WTC11 (cell line): ENCODE data around the gene PCBP3. TPM values are rescaled to one million over a fixed set of nuclear protein-coding genes. Genes with fewer than 3 reads are reported as not detected.

Source experiments
- ATAC-seq: fragments of 200-7000 bp; cut with Tn5 transposase; 2 replicates; pipeline ENCODE4 v1.10.0; 2021; ENCODE audit warnings: mild to moderate bottlenecking, moderate library complexity
- CTCF ChIA-PET: fragments of 300-600 bp; sonication (Branson Sonifier 250); formaldehyde crosslinking; loops from one replicate; lab custom pipeline; 2021; ENCODE audit warnings: antibody characterized with exemption; lab: Charles Lee
- POLR2A ChIA-PET: fragments of 350-600 bp; sonication (Branson Sonifier 250); formaldehyde crosslinking; loops from one replicate; lab custom pipeline; 2021; ENCODE audit warnings: antibody characterized with exemption; lab: Charles Lee
- DNase-seq: peaks from one replicate; pipeline ENCODE4 v3.0.0; 2021; ENCODE audit warnings: low spot score
- H3K27ac Mint-ChIP-seq: 2 replicates; pipeline ENCODE4 v1.8.0; 2021; ENCODE audit warnings: mixed read lengths
- H3K27me3 Mint-ChIP-seq: 2 replicates; pipeline ENCODE4 v1.8.0; 2021; ENCODE audit warnings: low read depth, mild to moderate bottlenecking, moderate library complexity, mixed read lengths
- H3K36me3 Mint-ChIP-seq: 2 replicates; pipeline ENCODE4 v1.8.0; 2021; ENCODE audit warnings: mixed read lengths
- H3K4me1 Mint-ChIP-seq: 2 replicates; pipeline ENCODE4 v1.8.0; 2022; ENCODE audit warnings: mixed read lengths
- H3K4me3 Mint-ChIP-seq: 2 replicates; pipeline ENCODE4 v1.8.0; 2021; ENCODE audit warnings: mild to moderate bottlenecking, moderate library complexity, mixed read lengths
- H3K9me3 Mint-ChIP-seq: 2 replicates; pipeline ENCODE4 v1.8.0; 2021; ENCODE audit warnings: mixed read lengths
- ERG ChIP-seq: fragments of 250-450 bp; sonication (Bioruptor Pico); IDR thresholded peaks from 2 replicates; pipeline ENCODE4 v1.8.0; 2021; ENCODE audit warnings: mild to moderate bottlenecking
- ESRRA ChIP-seq: sonication (generic); formaldehyde crosslinking; IDR thresholded peaks from 2 replicates; pipeline ENCODE4 v1.8.1; 2022; ENCODE audit warnings: mild to moderate bottlenecking, missing genetic modification reagents, borderline replicate concordance
- HMGA2 ChIP-seq: fragments of 250-450 bp; sonication (Bioruptor Pico); IDR thresholded peaks from 2 replicates; pipeline ENCODE4 v1.4.0; 2021; ENCODE audit warnings: mild to moderate bottlenecking, moderate library complexity
- HMGXB4 ChIP-seq: sonication (generic); formaldehyde crosslinking; IDR thresholded peaks from 2 replicates; pipeline ENCODE4 v1.8.1; 2023; ENCODE audit warnings: mild to moderate bottlenecking, moderate library complexity, missing genetic modification reagents
- IRF1 ChIP-seq: sonication (generic); formaldehyde crosslinking; IDR thresholded peaks from 2 replicates; pipeline ENCODE4 v1.8.0; 2023; ENCODE audit warnings: missing genetic modification reagents
- JUN ChIP-seq: sonication (generic); formaldehyde crosslinking; IDR thresholded peaks from 2 replicates; pipeline ENCODE4 v1.8.0; 2023; ENCODE audit warnings: mild to moderate bottlenecking, missing genetic modification reagents
- MLX ChIP-seq: sonication (generic); formaldehyde crosslinking; IDR thresholded peaks from 2 replicates; pipeline ENCODE4 v1.8.1; 2023; ENCODE audit warnings: mild to moderate bottlenecking, missing genetic modification reagents, moderate library complexity
- MXD4 ChIP-seq: fragments of 250-450 bp; sonication (Bioruptor Pico); IDR thresholded peaks from 2 replicates; pipeline ENCODE4 v1.8.0; 2021; ENCODE audit warnings: mild to moderate bottlenecking, moderate library complexity, borderline replicate concordance
- NR1H2 ChIP-seq: sonication (generic); formaldehyde crosslinking; IDR thresholded peaks from 2 replicates; pipeline ENCODE4 v1.9.0; 2021; ENCODE audit warnings: mild to moderate bottlenecking, moderate library complexity, missing genetic modification reagents
- NR2C2 ChIP-seq: sonication (generic); formaldehyde crosslinking; IDR thresholded peaks from 2 replicates; pipeline ENCODE4 v1.8.0; 2022; ENCODE audit warnings: mild to moderate bottlenecking, missing genetic modification reagents
- OVOL2 ChIP-seq: fragments of 250-450 bp; sonication (Bioruptor Pico); IDR thresholded peaks from 2 replicates; pipeline ENCODE4 v1.9.0; 2021; ENCODE audit warnings: mild to moderate bottlenecking, borderline replicate concordance
- PREB ChIP-seq: sonication (generic); formaldehyde crosslinking; IDR thresholded peaks from 2 replicates; pipeline ENCODE4 v1.8.1; 2022; ENCODE audit warnings: mild to moderate bottlenecking, missing genetic modification reagents, moderate library complexity, borderline replicate concordance
- TEAD1 ChIP-seq: sonication (generic); formaldehyde crosslinking; IDR thresholded peaks from 2 replicates; pipeline ENCODE4 v1.8.0; 2022; ENCODE audit warnings: mild to moderate bottlenecking, missing genetic modification reagents
- ZNF416 ChIP-seq: fragments of 250-450 bp; sonication (Bioruptor Pico); IDR thresholded peaks from 2 replicates; pipeline ENCODE4 v1.9.0; 2021; ENCODE audit warnings: mild to moderate bottlenecking, inconsistent platforms
- ZNF425 ChIP-seq: fragments of 250-450 bp; sonication (Bioruptor Pico); conservative IDR thresholded peaks from 2 replicates; pipeline ENCODE4 v1.9.0; 2021; ENCODE audit warnings: mild to moderate bottlenecking
- ZNF512 ChIP-seq: sonication (generic); formaldehyde crosslinking; IDR thresholded peaks from 2 replicates; pipeline ENCODE4 v1.8.1; 2022; ENCODE audit warnings: missing genetic modification reagents, borderline replicate concordance
- ZNF532 ChIP-seq: fragments of 250-450 bp; sonication (Bioruptor Pico); IDR thresholded peaks from 2 replicates; pipeline ENCODE4 v1.9.0; 2021; ENCODE audit warnings: mild to moderate bottlenecking, borderline replicate concordance
- total RNA-seq: library from RNA; stranded (reverse); gene quantifications from 3 replicates; pipeline ENCODE4 v1.2.3, GENCODE V29; 2021

PCBP3 gene
- total RNA-seq, 1 experiment from 2014 or later: 8.5 TPM

- TF ChIP-seq MLX (CRISPR knock-in tag) (no peak), JUN (CRISPR knock-in tag) (no peak), ZNF416 (CRISPR knock-in tag) (no peak), IRF1 (no peak)
- TF ChIP-seq, all 79 proteins: peak for 0
Measured at GRCh38 chr21:45769896-45770295, 126.4 kb downstream of the PCBP3 start (continued).

GRCh38 chr21:45772180-45772579 lies 128.7 kb downstream of the PCBP3 start:
- Mint-ChIP-seq H3K27me3 (peaks cover under 1% of the 10 kb centered on the region; the same call in 1 of the 2 replicates), H3K4me1 (no peaks in the 10 kb centered on the region), H3K4me3 (no peak overlapping the region), H3K27ac (no peak overlapping the region), H3K9me3 (peaks cover 28% of the 10 kb centered on the region), H3K36me3 (no peaks in the 10 kb centered on the region)
- ATAC-seq (no peak), DNase-seq (no peak)
- ChIA-PET POLR2A (no interaction called here), CTCF (no interaction called here)
- TF ChIP-seq ERG (CRISPR knock-in tag) (no peak), NR1H2 (CRISPR knock-in tag) (no peak), TEAD1 (CRISPR knock-in tag) (no peak), PREB (CRISPR knock-in tag) (no peak), ZNF416 (CRISPR knock-in tag) (no peak), NR2C2 (CRISPR knock-in tag) (no peak), JUN (CRISPR knock-in tag) (no peak), ZNF532 (no peak), IRF1 (no peak)

- Mint-ChIP-seq H3K36me3 (0 out of 2 replicates have a peak, but pooled peaks cover 3% of the 10 kb centered on the region), H3K27ac (no peak overlapping the region), H3K4me1 (no peaks in the 10 kb centered on the region), H3K4me3 (no peak overlapping the region), H3K9me3 (peaks cover 38% of the 10 kb centered on the region), H3K27me3 (peaks cover 2% of the 10 kb centered on the region; the same call in 1 of the 2 replicates)
- ATAC-seq (no peak), DNase-seq (no peak)
- ChIA-PET CTCF (no interaction called here), POLR2A (no interaction called here)
- no peak for TF ChIP-seq HMGXB4 (CRISPR knock-in tag)
- TF ChIP-seq MXD4 (CRISPR knock-in tag): no peak
- no peak for TF ChIP-seq HMGA2 (CRISPR knock-in tag)
- TF ChIP-seq ZNF512 (CRISPR knock-in tag): no peak
- no peak for TF ChIP-seq ZNF416 (CRISPR knock-in tag)
- TF ChIP-seq ESRRA (CRISPR knock-in tag): no peak
- no peak for TF ChIP-seq OVOL2
- TF ChIP-seq ZNF425: no peak
- no peak for TF ChIP-seq JUN (CRISPR knock-in tag)
Measured at GRCh38 chr21:45774291-45774690, 130.8 kb downstream of the PCBP3 start.
